OCI-LY1 (cell line): ENCODE measurements around the gene MSX1.

ENCODE experiments used
- CTCF ChIP-seq: fragments of 200-600 bp; sonication (generic), shearing (Covaris generic); IDR thresholded peaks from 2 replicates; pipeline ENCODE4 v1.5.1; 2017; ENCODE audit warnings: mild to moderate bottlenecking, antibody characterized with exemption, low read length, moderate library complexity, mixed read lengths
- EZH2 ChIP-seq: fragments of 200-600 bp; sonication (generic), shearing (Covaris generic); IDR thresholded peaks from 2 replicates; pipeline ENCODE4 v1.8.0; 2017; ENCODE audit warnings: borderline replicate concordance, mixed run types, mild to moderate bottlenecking, antibody characterized with exemption, low read length, moderate library complexity, mixed read lengths

DNA sequence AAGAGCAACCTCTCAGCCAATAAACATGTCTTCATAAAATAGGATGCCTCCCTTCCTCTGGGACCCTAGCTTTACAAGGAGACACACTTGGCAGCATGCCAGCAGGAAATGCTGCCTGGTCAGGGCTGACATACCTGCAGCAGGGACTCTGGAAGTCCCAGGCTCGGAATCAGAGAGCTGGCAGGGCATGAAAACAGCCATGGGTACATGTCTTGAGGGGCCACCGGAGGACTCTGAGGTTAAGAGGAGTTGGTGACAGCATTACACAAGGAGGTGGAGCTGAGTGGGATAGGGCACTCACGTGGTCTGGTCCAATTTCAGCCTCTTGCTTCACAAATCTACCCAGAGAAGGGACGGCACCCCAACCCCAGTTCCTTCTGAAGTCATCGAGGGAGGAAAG lies 15.7 kb downstream of the MSX1 start:
- TF ChIP-seq CTCF (no peak), EZH2 (no peak)
